ENCODE measurements around the gene HMCN1. TPM values are rescaled to one million over a fixed set of nuclear protein-coding genes. Genes with fewer than 3 reads are reported as not detected.

HMCN1 gene
- total RNA-seq, 1 experiment from 2014 or later = 0.23 TPM

DNA sequence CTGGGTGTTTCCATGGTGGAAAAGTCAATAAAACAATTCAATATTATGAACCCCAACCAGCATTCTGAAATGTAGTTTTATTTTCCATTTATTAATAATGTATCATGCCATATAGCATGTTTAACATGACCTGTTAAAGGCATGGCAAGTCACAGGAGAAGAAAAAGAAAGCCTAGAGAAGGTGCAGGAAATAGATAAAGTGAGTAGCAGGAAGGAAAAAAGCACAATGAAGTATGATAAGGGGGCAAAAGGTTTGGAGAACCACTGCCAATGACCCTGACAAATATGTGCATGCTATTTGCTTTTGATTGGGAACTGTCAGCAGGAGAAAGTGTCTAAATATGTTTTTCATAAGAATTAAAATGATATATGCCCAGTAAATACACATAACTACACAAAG, 85.6 kb downstream of the HMCN1 start:
- no TSS peak for BruUV-seq (replicated peaks)
- no peak for DNase-seq (ENCODE audit: low read depth, low spot score)
- no peaks in the 10 kb centered on the region for H3K27me3 ChIP-seq (ENCODE audit: control insufficient read depth, insufficient read depth, low read length)
- H3K36me3 ChIP-seq (ENCODE audit: control insufficient read depth, insufficient read depth, low read length) = no peaks in the 10 kb centered on the region
- ATAC-seq = no peak
- no peak overlapping the region for H3K4me3 ChIP-seq (ENCODE audit: low read depth in 2 of 2, low read length in 2 of 2)
- ChIA-PET CTCF (no interaction called here), POLR2A (no interaction called here)
- H3K9me3 ChIP-seq (ENCODE audit: control insufficient read depth, insufficient read depth, low read depth, low read length) = no peaks in the 10 kb centered on the region
- no peaks in the 10 kb centered on the region for H3K4me1 ChIP-seq (ENCODE audit: control insufficient read depth, insufficient read depth, low read length)
- TF ChIP-seq SIN3A (IDR thresholded peaks at IDR 0.05; ENCODE audit: borderline replicate concordance, insufficient read depth, low read depth, low read length) (no peak), POLR2AphosphoS5 (IDR thresholded peaks at IDR 0.05; ENCODE audit: low read depth, low read length) (no peak), TCF7L2 (IDR thresholded peaks at IDR 0.05; ENCODE audit: low read depth, low read length) (no peak)
- TF ChIP-seq, protein P1, sequence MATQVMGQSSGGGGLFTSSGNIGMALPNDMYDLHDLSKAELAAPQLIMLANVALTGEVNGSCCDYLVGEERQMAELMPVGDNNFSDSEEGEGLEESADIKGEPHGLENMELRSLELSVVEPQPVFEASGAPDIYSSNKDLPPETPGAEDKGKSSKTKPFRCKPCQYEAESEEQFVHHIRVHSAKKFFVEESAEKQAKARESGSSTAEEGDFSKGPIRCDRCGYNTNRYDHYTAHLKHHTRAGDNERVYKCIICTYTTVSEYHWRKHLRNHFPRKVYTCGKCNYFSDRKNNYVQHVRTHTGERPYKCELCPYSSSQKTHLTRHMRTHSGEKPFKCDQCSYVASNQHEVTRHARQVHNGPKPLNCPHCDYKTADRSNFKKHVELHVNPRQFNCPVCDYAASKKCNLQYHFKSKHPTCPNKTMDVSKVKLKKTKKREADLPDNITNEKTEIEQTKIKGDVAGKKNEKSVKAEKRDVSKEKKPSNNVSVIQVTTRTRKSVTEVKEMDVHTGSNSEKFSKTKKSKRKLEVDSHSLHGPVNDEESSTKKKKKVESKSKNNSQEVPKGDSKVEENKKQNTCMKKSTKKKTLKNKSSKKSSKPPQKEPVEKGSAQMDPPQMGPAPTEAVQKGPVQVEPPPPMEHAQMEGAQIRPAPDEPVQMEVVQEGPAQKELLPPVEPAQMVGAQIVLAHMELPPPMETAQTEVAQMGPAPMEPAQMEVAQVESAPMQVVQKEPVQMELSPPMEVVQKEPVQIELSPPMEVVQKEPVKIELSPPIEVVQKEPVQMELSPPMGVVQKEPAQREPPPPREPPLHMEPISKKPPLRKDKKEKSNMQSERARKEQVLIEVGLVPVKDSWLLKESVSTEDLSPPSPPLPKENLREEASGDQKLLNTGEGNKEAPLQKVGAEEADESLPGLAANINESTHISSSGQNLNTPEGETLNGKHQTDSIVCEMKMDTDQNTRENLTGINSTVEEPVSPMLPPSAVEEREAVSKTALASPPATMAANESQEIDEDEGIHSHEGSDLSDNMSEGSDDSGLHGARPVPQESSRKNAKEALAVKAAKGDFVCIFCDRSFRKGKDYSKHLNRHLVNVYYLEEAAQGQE (IDR thresholded peaks at IDR 0.05; ENCODE audit: insufficient read depth in 1 of 2, low read depth in 2 of 2, low read length in 1 of 2) = no peak
- TF ChIP-seq, protein P2, sequence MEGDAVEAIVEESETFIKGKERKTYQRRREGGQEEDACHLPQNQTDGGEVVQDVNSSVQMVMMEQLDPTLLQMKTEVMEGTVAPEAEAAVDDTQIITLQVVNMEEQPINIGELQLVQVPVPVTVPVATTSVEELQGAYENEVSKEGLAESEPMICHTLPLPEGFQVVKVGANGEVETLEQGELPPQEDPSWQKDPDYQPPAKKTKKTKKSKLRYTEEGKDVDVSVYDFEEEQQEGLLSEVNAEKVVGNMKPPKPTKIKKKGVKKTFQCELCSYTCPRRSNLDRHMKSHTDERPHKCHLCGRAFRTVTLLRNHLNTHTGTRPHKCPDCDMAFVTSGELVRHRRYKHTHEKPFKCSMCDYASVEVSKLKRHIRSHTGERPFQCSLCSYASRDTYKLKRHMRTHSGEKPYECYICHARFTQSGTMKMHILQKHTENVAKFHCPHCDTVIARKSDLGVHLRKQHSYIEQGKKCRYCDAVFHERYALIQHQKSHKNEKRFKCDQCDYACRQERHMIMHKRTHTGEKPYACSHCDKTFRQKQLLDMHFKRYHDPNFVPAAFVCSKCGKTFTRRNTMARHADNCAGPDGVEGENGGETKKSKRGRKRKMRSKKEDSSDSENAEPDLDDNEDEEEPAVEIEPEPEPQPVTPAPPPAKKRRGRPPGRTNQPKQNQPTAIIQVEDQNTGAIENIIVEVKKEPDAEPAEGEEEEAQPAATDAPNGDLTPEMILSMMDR (IDR thresholded peaks at IDR 0.05) = no peak
- intact Hi-C loops (cut with micrococcal nuclease; ENCODE audit: unreplicated experiment) = no loop called here
- in situ Hi-C loops (cut with HindIII; ENCODE audit: low pct_unique_long_range_greater_than_20kb, low sequenced_read_pairs) = no loop called here
- no peak overlapping the region for H3K27ac ChIP-seq (ENCODE audit: low read length)

DNA sequence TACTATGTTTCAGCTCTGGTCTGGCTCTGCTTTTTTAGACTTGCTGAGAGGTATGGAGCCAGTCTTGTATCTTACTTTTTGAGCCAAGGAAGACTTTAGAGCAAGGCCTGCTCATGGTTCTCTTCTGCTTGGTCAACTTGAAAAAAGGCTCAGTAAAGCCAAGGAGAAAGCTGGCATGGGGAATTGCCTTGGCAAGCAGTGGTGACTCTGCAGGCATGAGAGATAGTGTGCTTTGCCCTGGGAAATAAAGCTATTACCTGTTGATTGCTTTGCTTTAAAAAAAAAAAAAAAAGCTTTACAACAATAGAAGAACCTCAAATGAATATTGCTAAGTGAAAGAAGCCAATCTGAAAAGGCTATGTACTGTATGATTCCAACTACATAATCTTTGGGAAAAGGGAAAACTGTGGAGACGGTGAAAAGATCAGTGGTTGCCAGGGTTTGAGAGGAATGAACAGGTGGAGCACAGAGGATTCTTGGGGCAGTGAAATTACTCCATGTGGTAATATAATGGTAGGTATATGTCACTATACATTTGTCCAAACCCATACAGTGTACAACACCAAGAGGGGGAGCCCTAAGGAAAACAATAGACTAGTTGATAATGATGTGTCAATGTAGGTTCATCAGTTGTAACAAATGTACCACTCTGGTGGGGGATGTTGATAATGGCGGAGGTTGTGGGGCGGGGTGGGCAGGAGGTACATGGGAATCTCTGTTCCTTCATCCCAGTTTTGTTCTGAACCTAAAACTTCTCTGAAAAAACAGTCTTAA, 87.6 kb downstream of the HMCN1 start:
- ATAC-seq (no peak), DNase-seq (ENCODE audit: low read depth, low spot score) (no peak)
- intact Hi-C loops (cut with micrococcal nuclease; ENCODE audit: unreplicated experiment) = no loop called here
- CTCF ChIA-PET = no interaction called here
- Histone ChIP-seq H3K36me3 (ENCODE audit: control insufficient read depth, insufficient read depth, low read length) (no peaks in the 10 kb centered on the region), H3K27me3 (ENCODE audit: control insufficient read depth, insufficient read depth, low read length) (no peaks in the 10 kb centered on the region), H3K4me3 (ENCODE audit: low read depth in 2 of 2, low read length in 2 of 2) (no peak overlapping the region), H3K4me1 (ENCODE audit: control insufficient read depth, insufficient read depth, low read length) (no peaks in the 10 kb centered on the region), H3K27ac (ENCODE audit: low read length) (no peak overlapping the region), H3K9me3 (ENCODE audit: control insufficient read depth, insufficient read depth, low read depth, low read length) (no peaks in the 10 kb centered on the region)
- no TSS peak for BruUV-seq (replicated peaks)
- POLR2A ChIA-PET = no interaction called here
- TF ChIP-seq, protein P1 (IDR thresholded peaks at IDR 0.05; ENCODE audit: insufficient read depth in 1 of 2, low read depth in 2 of 2, low read length in 1 of 2) = no peak
- TF ChIP-seq POLR2AphosphoS5 (IDR thresholded peaks at IDR 0.05; ENCODE audit: low read depth, low read length) (no peak), TCF7L2 (IDR thresholded peaks at IDR 0.05; ENCODE audit: low read depth, low read length) (no peak), SIN3A (IDR thresholded peaks at IDR 0.05; ENCODE audit: borderline replicate concordance, insufficient read depth, low read depth, low read length) (no peak)
- TF ChIP-seq, protein P2 (IDR thresholded peaks at IDR 0.05) = no peak
- in situ Hi-C loops (cut with HindIII; ENCODE audit: low pct_unique_long_range_greater_than_20kb, low sequenced_read_pairs) = no loop called here

Measured in Panc1 (cell line).